Measurements from ENCODE around the gene PSD4. TPM values are rescaled to one million over a fixed set of nuclear protein-coding genes. Genes with fewer than 3 reads are reported as not detected.

The PSD4 gene
- total RNA-seq, 1 donor: 4.7 TPM

DNA sequence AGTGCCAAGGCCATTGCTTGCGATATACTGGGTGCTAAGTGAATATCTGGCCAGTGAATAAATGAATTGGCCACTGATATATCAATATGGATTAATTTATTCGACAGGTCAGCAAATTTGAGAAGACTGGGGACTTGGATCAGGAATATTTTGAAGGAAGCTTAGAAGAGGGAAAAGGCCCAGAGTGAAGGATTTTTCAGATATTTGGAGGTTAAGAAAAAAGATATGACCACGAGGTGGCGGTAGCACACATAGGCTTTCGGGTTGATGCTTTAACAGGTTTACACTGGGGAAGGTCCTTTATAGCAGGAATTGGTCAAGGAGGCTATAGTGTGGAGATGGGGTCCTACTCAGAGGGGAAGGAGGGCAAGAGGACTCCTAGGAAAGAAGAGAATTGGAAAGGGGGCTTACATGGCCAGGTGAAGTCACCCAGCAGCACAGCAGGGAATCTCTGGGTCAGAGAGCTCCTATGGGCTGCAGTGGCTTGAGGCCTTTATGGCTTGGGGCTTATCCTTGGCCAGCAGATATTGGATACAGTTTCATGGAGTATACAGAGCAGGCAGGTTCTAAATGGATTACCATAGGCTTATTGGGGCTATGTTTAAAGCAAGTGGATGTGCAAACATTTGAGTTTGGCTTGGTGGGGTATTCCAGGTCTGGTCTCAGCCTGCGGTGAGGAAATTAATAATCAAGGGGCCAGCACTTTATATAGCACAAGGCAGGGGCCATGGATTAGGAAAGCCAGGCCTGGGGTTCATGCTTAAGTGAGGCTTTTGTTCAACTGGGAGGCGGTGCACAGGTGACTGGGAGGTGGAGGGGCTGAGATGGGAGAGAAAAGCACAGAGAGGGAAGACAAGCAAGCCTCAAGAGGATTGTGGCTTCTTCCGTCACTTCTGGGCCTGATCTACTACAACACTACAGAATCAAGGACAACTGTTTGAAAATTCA lies 36.7 kb upstream of the PSD4 start:
- DNase-seq (ENCODE audit: low read depth): peak; percentile 44
- no peak overlapping the region for H3K4me3 ChIP-seq (ENCODE audit: low read depth, low read length)
- TF ChIP-seq, protein P1, sequence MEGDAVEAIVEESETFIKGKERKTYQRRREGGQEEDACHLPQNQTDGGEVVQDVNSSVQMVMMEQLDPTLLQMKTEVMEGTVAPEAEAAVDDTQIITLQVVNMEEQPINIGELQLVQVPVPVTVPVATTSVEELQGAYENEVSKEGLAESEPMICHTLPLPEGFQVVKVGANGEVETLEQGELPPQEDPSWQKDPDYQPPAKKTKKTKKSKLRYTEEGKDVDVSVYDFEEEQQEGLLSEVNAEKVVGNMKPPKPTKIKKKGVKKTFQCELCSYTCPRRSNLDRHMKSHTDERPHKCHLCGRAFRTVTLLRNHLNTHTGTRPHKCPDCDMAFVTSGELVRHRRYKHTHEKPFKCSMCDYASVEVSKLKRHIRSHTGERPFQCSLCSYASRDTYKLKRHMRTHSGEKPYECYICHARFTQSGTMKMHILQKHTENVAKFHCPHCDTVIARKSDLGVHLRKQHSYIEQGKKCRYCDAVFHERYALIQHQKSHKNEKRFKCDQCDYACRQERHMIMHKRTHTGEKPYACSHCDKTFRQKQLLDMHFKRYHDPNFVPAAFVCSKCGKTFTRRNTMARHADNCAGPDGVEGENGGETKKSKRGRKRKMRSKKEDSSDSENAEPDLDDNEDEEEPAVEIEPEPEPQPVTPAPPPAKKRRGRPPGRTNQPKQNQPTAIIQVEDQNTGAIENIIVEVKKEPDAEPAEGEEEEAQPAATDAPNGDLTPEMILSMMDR (IDR thresholded peaks at IDR 0.05; ENCODE audit: insufficient read depth, low read depth, low read length): peak; percentile 69

DNA sequence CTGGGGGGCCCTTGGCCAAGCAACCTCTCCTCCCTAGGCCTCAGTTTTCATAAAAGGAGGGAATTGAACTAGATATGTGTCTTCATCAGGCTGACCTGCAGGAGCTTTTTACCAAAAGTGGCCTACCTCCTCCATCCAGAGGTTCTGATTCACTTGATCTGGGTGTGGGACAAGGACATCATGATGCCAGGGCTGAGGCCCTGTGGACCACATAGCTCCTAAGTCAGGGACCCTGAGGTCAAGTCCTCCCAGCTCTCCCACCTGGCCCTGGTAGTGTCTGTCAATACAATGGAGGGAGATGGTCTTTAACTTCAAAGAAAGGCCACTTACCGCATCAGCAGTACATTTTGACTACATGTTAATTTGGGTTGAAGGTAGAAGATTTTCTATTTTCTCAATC lies 35.9 kb upstream of the PSD4 start:
- TF ChIP-seq, protein P1 (IDR thresholded peaks at IDR 0.05; ENCODE audit: insufficient read depth, low read depth, low read length): no peak
- no peak overlapping the region for H3K4me3 ChIP-seq (ENCODE audit: low read depth, low read length)
- DNase-seq (ENCODE audit: low read depth): no peak

DNA sequence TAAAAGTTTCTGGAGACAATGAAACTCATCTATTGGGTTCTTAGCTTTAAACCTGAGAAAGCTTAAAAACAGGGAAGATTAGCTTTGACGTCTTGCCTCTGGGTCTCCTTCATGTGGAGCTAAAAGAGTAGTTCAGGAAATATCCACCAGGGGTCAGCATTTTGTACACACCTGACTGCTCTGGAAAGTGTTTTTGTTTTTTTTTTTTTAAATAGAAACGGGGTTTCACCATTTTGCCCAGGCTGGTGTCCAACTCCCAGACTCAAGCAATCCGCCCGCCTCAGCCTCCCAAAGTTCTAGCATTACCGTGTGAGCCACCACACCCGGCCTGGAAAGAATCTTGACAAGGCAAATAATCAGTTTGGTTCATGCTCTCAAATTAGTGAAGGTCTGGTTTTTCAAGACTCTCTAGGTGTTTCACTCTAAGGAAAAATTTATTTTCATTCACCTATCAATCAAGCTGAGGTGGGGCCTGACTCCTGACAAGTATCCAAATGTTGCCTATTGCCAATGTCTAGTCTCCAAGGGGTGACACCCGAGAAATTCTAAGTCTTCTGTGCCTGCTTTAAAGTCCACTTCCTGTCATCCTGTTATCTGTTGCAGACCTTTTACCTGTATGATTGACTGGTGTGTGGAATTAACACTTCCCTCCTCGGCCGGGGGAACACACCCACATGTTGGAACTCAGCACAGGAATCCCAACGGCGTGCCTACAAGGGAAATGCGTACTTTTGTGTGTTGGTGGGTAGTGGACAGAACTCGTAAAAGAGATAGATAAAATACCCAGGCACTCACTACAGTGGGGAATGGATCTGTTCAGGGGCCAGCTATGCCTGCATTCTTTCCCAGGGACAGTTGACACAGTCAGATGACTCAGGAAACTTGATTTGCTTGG lies 35.1 kb upstream of the PSD4 start:
- peak; percentile 70 for DNase-seq (ENCODE audit: low read depth)
- H3K4me3 ChIP-seq (ENCODE audit: low read depth, low read length): no peak overlapping the region
- TF ChIP-seq, protein P1 (IDR thresholded peaks at IDR 0.05; ENCODE audit: insufficient read depth, low read depth, low read length): peak; percentile 79

DNA sequence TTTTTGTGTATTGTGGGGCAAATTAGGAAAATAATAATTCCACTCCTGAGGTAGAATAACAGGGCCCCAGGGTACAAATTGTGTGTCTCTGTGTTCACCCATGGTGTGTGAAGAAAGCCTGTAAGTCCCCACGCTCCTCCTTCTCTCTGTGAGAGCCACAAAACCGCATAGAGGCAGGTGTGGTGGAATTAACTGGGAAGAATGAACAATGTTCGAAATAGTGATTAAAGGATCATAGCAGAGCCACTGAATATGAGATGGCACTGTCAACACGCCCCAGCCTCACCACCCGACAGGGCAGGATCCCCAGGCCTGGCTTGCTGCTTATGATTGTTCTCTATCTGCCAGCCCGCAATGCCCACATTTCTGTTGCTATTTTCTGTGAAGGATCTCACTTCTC lies 32.3 kb upstream of the PSD4 start:
- TF ChIP-seq, protein P1 (IDR thresholded peaks at IDR 0.05; ENCODE audit: insufficient read depth, low read depth, low read length): no peak
- DNase-seq (ENCODE audit: low read depth): no peak
- no peak overlapping the region for H3K4me3 ChIP-seq (ENCODE audit: low read depth, low read length)

DNA sequence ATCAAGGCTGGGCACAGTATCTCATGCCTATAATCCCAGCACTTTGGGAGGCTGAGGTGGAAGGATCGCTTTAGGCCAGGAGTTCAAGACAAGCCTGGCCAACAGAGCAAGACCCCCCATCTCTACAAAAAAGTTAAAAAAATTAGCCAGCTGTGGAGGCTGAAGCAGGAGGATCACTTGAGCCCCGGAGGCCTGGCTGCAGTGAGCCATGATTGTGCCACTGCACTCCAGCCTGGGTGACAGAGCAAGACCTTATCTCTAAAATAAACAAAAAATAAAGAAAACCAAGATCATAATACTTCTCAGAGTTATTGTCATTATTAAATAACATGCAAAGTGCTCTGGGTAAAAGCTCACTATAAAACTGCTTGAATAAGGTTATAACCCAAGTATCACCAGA lies 31.5 kb upstream of the PSD4 start:
- TF ChIP-seq, protein P1 (IDR thresholded peaks at IDR 0.05; ENCODE audit: insufficient read depth, low read depth, low read length): no peak
- no peak overlapping the region for H3K4me3 ChIP-seq (ENCODE audit: low read depth, low read length)
- no peak for DNase-seq (ENCODE audit: low read depth)

DNA sequence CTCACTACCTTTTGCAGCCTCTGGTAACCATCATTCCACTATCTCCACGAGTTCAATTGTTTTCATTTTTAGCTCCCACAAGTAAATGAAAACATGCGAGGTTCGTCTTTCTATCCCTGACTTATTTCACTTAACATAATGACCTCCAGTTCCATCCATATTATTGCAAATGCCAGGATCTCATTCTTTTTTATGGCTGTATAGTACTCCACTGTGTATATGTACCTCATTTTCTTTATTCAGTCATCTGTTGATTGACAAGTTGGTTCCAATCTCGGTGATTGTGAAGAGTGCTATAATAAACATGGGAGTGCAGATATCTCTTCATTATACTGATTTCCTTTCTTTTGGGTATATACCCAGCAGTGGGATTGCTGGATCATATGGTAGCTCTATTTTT lies 29.5 kb upstream of the PSD4 start:
- TF ChIP-seq, protein P1 (IDR thresholded peaks at IDR 0.05; ENCODE audit: insufficient read depth, low read depth, low read length): no peak
- no peak for DNase-seq (ENCODE audit: low read depth)
- H3K4me3 ChIP-seq (ENCODE audit: low read depth, low read length): no peak overlapping the region
